CD4-positive, alpha-beta T cell treated with Interleukin-15 for 1 hour (primary cell): ENCODE data around the gene CACNB2.

Experiments used
- DNase-seq: peaks from one replicate; pipeline ENCODE4 v3.0.0-alpha.2; 2020

CACNB2 gene

GRCh38 chr10:18233775-18234174, 93.6 kb downstream of the CACNB2 start:
- DNase-seq = no peak

- no peak for DNase-seq
These were observed 95.3 kb downstream of the CACNB2 start for GRCh38 chr10:18235477-18235876.

- no peak for DNase-seq
These were observed 96.5 kb downstream of the CACNB2 start for GRCh38 chr10:18236756-18237155.

- DNase-seq = no peak
These were observed 98.8 kb downstream of the CACNB2 start for GRCh38 chr10:18238870-18239485.

GRCh38 chr10:18240185-18240882, 100.1 kb downstream of the CACNB2 start:
- DNase-seq = no peak

GRCh38 chr10:18246967-18247366, 106.7 kb downstream of the CACNB2 start:
- DNase-seq = no peak

DNA sequence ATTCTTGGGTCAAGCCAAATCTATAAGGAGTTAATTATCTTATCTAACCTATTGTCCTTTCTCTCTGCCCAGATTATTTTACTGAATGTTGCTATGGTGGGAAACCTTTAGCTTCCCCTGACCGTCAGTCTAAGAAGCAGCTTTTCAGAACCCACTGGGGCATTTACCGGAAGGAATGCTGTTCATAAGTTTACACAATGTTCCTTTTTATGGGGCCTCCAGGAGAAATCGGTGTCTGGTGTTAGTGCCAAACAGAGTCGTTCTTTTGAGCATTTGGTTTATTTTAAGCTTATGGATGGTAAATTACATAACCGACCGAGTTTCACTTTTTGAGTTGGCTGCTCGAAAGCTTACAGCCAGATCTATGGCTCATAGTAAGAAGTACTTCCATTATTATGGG, 111.9 kb downstream of the CACNB2 start:
- DNase-seq = no peak

GRCh38 chr10:18254086-18254485, 113.9 kb downstream of the CACNB2 start:
- no peak for DNase-seq

DNA sequence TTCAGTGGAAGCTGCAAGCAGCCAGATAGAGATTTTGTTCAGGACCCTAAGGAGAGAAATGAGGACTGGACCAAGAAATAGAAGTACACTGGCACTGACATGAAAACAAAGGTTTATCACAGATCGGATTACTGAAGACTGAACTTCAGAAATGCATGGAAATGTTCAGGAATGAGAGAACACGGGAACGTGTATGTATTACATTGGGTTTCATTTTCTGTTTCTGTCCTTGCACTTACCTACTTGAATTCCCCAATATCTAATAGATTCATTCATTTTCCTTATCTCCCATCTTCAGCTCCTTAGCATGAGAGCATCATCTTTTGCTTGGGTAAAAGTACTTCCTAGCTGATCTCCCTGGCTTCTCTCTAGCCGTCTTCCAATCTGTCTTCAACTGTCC, 114.5 kb downstream of the CACNB2 start:
- DNase-seq = no peak

DNA sequence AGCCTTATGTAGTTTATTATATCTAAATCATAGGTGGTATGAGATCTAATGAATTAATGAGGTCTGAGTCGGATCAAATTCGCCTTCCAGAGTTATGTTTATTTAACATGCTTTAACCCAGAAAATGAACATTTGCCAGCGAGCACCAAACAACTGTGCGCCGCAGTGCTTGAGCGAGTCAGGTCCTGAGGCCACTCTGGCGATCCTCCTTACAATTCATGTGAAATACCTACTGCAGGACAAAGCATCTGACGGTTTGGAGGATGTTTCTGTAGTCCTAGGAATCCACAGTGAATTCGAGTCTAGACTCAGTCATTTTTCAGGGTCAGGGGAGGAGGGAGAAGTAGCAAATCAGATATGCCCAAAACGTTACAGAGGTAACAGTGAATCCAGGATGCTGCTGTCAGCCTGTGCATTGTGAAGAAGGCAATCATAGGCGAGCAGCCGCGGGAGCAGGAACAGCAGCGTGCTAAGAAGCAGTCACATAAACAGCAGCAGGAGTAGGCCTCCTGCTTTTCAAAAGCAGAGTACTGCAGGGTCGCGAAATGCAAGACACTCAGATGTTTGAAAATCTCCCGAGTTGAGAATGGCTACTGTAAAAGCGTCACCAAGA, 120.2 kb downstream of the CACNB2 start:
- DNase-seq = no peak

GRCh38 chr10:18261063-18261610, 120.9 kb downstream of the CACNB2 start:
- no peak for DNase-seq

DNA sequence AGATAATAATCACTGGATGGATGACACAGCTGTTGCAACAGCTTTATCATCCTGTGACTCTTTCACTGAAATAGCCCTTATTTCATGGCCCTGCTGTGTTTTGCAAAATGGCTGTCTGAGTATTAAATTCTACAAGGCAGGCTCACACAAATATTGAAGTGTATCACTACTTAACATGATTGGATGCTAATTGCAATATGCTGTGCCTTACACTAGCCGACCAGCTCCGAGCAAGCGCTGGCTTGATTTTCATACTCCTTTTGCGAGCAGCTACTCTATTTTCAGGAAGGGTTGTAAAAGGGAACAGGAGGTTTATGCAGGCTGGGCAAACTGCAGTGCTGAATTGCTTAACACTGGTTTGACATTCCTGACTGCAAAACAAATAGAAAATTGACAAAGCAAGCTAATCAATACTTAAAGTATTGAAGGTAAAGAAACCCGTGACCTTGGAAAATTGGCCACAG, 121.6 kb downstream of the CACNB2 start:
- no peak for DNase-seq

- no peak for DNase-seq
These were observed 124.3 kb downstream of the CACNB2 start for GRCh38 chr10:18264466-18265050.

DNA sequence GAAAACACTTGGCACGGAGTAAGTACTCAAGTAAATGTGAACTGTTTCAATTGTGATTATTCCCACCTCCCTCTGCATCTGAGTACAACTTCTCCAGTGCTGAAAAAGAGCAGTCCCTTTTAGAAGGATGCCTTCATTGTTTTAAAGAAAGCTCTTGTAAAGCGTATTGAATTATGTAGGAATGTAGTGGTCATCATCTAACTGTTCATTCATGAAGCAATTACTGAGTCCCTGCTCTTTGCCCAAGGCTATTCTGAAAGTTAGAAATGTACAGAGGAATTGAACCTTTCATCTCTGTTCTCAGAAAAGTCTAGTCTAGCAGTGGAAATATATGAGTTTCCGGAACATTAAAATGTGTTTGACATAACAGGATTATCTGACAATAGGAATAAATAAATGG, 127.8 kb downstream of the CACNB2 start:
- DNase-seq = no peak

DNA sequence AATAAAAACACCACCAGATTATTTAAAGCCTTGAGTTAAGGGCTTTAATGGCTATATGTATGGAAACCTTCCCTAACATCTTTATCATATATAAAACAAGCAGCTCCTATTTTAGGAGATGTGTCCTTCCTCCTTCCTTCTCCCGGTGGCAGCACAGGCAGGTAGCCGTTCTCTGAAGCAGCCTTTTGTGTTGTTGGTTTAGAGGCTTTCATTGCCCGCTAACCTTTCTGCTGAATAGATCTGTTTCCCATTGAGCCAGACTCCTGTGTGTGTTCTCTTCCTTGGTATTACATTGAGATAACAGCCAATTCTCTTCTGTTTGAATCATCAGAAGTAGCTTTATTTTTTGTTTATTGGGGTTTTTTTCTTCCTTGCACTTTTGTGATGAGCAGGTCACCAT, 131.3 kb downstream of the CACNB2 start:
- no peak for DNase-seq

DNA sequence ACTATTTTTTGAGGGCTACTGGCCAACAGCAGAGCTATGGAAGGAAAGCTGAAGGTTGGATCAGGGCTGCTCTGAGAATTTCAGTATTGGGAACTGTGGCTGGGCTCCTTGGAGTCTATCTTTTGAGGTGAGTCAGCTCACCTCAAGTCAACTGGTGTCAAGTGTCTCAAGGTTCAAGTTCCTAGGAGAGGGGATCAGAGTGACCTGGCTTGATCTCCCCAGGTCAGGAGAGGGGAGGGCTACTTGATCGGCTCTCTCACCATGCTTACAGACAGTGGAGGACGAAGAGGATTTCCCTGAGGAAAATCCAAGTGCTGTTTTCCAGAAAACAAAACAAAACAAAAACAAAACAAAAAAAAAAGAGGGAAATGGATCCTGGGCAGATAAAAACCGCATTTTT, 132.8 kb downstream of the CACNB2 start:
- no peak for DNase-seq

- DNase-seq = no peak
These were observed 138.0 kb downstream of the CACNB2 start for GRCh38 chr10:18278181-18278580.

- peak; percentile 21 for DNase-seq
These were observed 138.9 kb downstream of the CACNB2 start for GRCh38 chr10:18279173-18279572.

GRCh38 chr10:18282094-18282493, 141.9 kb downstream of the CACNB2 start:
- no peak for DNase-seq

GRCh38 chr10:18290651-18291313, 150.6 kb downstream of the CACNB2 start:
- DNase-seq = no peak

DNA sequence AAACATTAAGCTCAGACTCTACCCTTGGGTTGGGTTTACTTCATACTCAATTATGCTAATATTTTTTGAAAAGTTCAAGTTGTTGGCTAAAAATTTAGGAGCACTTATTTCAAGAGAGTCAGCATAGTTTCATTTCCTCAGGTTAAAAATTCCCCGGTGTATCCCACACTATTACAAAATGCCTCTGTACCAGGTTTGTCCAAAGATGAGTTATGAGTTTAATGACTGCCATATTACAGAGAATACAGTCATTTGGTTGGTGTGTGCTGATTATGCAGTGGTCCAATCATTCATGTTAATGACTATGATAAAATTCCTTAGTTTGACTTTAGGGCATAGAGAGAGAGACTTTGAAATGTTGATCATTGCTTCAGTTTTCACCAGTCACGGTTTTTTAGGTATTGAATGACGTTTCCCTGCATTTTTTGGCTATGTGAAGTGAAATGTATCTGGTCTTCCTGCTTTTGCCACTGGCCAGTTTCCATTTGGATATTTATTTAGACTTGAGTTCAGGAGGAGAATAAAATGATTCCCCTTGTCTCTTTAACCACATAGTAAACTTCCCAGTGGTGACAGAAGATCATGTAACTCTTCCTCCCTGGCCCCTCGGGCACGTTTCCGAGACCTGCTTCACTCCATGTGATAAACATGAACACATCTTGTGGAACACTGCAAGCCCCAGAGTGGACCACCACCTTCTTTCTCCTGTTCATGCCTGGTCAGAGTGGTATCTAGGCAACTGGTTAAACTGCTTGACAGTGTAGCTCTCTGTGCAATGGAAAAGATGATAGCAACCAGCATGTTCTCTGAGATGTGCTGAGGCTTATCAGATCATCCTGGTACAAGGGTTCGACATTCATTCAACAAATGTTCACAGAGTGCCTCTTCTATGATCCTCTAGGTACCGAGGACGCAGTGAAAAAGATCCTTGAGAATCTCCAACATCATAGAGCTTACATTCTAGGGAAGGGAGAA, 153.6 kb downstream of the CACNB2 start:
- DNase-seq = no peak

- no peak for DNase-seq
These were observed 154.4 kb downstream of the CACNB2 start for GRCh38 chr10:18294633-18295032.
